Cardiac fibroblast (primary cell): ENCODE data around the gene POMGNT2.
A peak's percentile ranks its signal among the peaks of the same experiment; 100 is the strongest.

Experiments
- DNase-seq, 2 donors: peaks; one replicate each; pipeline versions ENCODE4 v3.0.0 to v3.0.0-alpha.2; 2010; ENCODE audit warnings: low read depth in 2 of 2
- H3K4me3 ChIP-seq, 2 donors: replicated peaks in 1 of 2; 1 replicate in 1 of 2; 2 replicates in 1 of 2; pipeline ENCODE4 v1.5.1; 2011; ENCODE audit warnings: low read depth in 2 of 2, low read length in 2 of 2, mild to moderate bottlenecking in 2 of 2, moderate library complexity in 1 of 2
- TF ChIP-seq, protein P1 (sequence below): IDR thresholded peaks from one replicate; pipeline ENCODE4 v1.5.1; 2011; ENCODE audit warnings: low read depth, mild to moderate bottlenecking, low read length, inconsistent platforms

POMGNT2 gene

DNA sequence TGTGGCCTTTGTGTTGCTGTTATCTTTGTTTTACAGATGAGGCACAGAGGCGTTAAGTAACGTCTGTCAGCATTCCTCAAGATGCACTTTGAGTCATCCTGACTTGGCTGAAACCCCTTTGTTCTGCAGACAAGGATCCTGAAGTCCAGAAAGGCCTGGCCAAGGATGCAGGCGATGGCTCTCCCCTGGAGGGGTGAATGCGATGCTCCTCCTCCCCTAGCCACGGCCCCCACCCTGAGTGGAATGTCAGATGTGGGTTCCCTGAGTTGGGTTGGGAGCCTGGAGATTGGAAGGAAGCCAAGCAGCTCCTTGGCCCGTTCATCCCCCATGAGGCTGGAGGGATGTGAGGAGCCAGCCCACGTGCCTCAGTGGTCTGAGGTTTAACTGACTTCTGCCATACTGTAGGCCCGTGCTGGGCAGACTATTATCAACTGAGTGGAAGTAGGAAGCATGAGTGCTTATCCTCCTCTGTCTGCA is 43.3 kb downstream of the POMGNT2 start:
- TF ChIP-seq, protein P1, sequence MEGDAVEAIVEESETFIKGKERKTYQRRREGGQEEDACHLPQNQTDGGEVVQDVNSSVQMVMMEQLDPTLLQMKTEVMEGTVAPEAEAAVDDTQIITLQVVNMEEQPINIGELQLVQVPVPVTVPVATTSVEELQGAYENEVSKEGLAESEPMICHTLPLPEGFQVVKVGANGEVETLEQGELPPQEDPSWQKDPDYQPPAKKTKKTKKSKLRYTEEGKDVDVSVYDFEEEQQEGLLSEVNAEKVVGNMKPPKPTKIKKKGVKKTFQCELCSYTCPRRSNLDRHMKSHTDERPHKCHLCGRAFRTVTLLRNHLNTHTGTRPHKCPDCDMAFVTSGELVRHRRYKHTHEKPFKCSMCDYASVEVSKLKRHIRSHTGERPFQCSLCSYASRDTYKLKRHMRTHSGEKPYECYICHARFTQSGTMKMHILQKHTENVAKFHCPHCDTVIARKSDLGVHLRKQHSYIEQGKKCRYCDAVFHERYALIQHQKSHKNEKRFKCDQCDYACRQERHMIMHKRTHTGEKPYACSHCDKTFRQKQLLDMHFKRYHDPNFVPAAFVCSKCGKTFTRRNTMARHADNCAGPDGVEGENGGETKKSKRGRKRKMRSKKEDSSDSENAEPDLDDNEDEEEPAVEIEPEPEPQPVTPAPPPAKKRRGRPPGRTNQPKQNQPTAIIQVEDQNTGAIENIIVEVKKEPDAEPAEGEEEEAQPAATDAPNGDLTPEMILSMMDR, result no peak
- H3K4me3 ChIP-seq, result no peak overlapping the region
- peak; percentile 28 to 63 for DNase-seq

DNA sequence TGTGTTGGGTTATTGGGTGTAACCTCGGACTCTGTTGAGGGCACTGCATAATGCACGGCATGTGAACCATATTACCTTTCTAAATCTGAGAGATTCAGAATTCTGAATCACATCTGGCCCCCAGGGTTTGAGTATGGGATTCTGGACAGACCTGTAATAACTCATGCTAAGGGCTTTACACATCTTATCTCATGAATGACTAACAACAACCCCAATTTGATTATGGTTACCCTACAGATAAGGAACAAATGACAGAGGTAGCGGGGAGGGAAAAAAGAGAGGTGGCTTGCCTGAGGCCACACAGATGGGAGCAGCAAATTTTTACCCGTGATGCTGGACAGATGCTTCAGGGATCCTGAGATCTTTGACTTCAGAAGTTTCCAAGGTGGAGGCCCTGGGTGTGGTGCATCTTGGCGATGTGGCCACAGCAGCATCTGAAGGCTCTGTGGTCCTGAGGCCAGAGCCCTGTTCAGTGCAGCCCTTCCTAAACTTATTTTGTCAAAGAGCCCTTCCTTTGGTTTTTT is 43.8 kb downstream of the POMGNT2 start:
- no peak overlapping the region for H3K4me3 ChIP-seq
- no peak for DNase-seq
- TF ChIP-seq, protein P1, result no peak

DNA sequence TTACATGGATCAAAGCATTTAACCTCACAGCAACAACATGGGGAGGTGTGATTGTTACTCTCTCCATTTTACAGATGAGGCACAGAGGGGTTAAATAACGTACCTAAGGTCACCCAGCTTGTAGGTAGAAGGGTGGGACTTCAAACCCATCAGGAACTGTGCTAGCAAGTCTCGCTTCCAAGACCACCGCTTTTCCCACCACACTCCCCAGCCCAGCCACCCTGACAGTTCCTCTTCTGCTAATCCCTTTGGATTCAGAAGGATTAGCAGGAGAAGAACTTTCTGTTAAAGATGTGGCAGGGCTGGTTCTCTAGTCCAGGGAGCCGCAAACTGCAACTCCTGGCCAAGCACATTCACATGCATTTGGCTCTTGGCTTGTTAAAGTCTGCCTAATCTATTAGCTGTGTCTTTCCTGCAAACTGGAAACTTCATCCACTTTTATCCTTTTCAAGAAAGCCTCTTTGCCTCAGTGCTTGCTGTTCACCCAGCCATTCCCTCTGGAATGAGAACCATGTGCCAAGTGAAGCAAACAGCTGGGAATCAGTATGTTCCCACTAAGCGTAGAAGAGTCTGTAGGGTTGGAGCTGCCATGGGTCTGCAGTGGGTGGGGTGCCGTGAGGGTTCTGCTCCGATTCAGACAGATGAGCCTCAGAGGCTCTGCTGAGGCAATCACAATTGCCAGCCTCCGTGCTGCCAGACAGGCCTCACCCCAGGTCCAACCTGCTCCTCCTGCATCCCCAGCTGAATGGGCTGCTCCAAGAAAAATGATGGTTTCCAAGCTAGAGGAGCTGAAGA is 44.6 kb downstream of the POMGNT2 start:
- TF ChIP-seq, protein P1, result no peak
- peak in 1 of 2 donors; percentile 22 for DNase-seq

DNA sequence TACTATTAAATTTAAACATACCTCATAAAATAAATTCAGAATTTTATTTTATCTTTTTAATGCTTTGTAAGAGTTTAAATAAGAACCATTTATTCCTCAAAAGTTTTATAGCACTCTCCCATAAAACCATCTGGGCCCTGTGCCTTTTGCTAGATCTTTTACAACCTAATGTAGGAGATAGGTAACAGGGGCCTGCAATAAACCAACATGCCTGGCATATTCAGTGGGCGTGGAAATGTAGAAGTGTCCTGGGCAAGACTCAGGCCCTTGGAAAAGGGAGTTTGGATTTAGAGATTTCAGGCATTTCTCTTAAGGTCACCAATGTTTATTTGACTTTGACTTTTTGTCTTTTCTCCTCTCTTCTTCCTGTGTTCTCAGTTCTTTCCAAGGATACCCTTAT is 46.4 kb downstream of the POMGNT2 start:
- no peak overlapping the region for H3K4me3 ChIP-seq
- no peak for DNase-seq
- TF ChIP-seq, protein P1, result no peak

More for the DNA sequence above, 44.6 kb downstream of the POMGNT2 start:
- no peak overlapping the region for H3K4me3 ChIP-seq

DNA sequence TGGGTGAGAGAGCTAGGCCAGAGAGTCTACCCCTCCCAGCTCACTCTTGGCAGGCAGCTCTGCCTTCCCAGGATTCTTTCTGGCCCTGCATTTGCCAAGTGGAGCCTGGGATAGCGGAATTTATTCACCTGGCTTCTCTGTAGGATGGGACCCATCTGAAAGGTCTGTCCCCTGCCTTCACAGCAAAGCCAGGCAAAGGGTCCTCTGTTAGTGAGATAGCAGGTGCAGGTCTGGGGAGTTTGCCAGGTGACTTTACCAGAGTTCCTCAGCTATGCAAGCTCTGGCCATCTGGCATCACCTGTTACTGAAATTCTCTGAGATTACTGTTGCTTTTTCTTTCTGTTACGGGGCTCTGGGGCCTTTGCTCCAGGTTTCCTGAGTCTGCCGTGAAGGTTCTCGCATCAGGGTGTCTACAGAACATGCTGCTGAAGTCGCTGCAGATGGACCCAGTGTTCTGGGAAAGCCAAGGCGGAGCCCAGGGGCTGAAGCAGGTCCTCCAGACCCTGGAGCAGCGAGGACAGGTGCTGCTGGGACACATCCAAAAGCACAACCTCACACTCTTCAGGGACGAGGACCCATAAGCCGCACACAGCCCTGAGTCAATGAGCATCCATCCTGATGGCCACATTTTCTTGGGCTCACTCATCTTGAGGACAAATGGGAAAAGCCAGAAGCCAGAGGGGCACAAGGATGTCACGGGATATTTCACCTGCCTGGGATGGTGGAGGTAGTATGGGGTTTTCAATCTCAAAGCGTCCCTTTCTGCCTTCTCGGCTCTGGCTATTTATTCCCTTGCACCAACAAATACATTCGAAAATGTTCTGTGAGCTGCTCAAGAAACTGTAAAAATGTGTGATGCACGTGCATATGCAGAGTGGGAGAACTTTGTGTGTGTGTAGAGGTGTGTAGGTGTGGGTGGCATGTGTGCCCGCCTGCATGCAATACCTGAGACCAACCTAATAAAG is 49.8 kb downstream of the POMGNT2 start:
- TF ChIP-seq, protein P1, result no peak
- no peak for DNase-seq
- H3K4me3 ChIP-seq, result no peak overlapping the region

DNA sequence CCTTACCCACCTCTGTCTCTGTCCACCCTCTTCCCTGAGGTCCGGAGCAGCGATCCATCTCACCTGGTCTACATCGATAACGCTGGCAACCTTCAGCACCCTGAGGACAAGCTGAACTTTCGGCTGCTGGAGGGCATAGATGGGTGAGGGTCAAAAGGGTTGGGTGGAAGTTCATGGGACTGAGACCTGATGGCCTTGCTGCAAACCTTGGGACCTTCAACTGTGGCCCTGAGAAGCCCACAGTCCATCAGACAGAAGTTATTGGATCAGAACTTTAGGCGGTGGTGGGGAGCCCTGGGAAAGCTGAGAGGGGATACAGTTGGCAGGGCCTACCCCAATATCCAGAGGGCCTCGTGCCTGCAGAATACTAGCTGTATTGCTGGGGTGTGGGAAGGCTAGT is 50.5 kb downstream of the POMGNT2 start:
- no peak overlapping the region for H3K4me3 ChIP-seq
- DNase-seq, result no peak
- TF ChIP-seq, protein P1, result no peak
